ENCODE measurements around the gene SLA2.

- TF ChIP-seq POLR2A (IDR thresholded peaks at IDR 0.05; ENCODE audit: low read depth, low read length) (no peak), POLR2AphosphoS5 (IDR thresholded peaks at IDR 0.05; ENCODE audit: low read depth, low read length) (no peak), SPI1 (IDR thresholded peaks at IDR 0.05; ENCODE audit: low read depth, low read length) (no peak), TAF1 (IDR thresholded peaks at IDR 0.05; ENCODE audit: low read depth, low read length) (no peak), PAX5 (IDR thresholded peaks at IDR 0.05; ENCODE audit: insufficient read depth, low read length, severe bottlenecking) (no peak), POU2F2 (IDR thresholded peaks at IDR 0.05; ENCODE audit: low read depth, low read length) (no peak)
These were observed 13.9 kb downstream of the SLA2 start for GRCh38 chr20:36632147-36632486.
